T-helper 9 cell (primary cell): ENCODE data around the gene CATSPERZ.

ENCODE experiments used
- DNase-seq: peaks from one replicate; pipeline ENCODE4 v3.0.0-alpha.2; 2020

CATSPERZ gene

GRCh38 chr11:64285885-64286800 is 14.0 kb upstream of the CATSPERZ start:
- no peak for DNase-seq

GRCh38 chr11:64286801-64287159 is 13.4 kb upstream of the CATSPERZ start:
- no peak for DNase-seq

- no peak for DNase-seq
Measured at GRCh38 chr11:64287676-64288352, 12.3 kb upstream of the CATSPERZ start.

- DNase-seq, result no peak
Measured at GRCh38 chr11:64288353-64288750, 11.8 kb upstream of the CATSPERZ start.

GRCh38 chr11:64289002-64289564 is 11.1 kb upstream of the CATSPERZ start:
- DNase-seq, result no peak

- DNase-seq, result no peak
Measured at GRCh38 chr11:64290352-64291261, 9.6 kb upstream of the CATSPERZ start.

GRCh38 chr11:64291262-64291751 is 8.9 kb upstream of the CATSPERZ start, which contains the start of gene KCNK4:
KCNK4 (plus strand) TSS chr11:64291302; CDS start chr11:64293019, 1,717 bp downstream.
- DNase-seq, result no peak

GRCh38 chr11:64291752-64292459 is 8.3 kb upstream of the CATSPERZ start:
- DNase-seq, result no peak

GRCh38 chr11:64292460-64293254 is 7.5 kb upstream of the CATSPERZ start:
- no peak for DNase-seq

- no peak for DNase-seq
Measured at GRCh38 chr11:64294774-64295173, 5.4 kb upstream of the CATSPERZ start.

GRCh38 chr11:64295760-64296159 is 4.4 kb upstream of the CATSPERZ start:
- DNase-seq, result no peak

GRCh38 chr11:64296236-64296635 is 3.9 kb upstream of the CATSPERZ start:
- no peak for DNase-seq

GRCh38 chr11:64296830-64297698 is 3.1 kb upstream of the CATSPERZ start:
- no peak for DNase-seq

- no peak for DNase-seq
Measured at GRCh38 chr11:64297699-64298358, 2.3 kb upstream of the CATSPERZ start.

GRCh38 chr11:64298966-64299846 is 952 bp upstream of the CATSPERZ start:
- DNase-seq, result no peak

GRCh38 chr11:64303109-64304031 is 3.2 kb downstream of the CATSPERZ start:
- no peak for DNase-seq

- DNase-seq, result no peak
Measured at GRCh38 chr11:64304032-64304315, 3.8 kb downstream of the CATSPERZ start.
